Caco-2 (cell line): ENCODE results near the gene RNASE7. TPM values are rescaled to one million over a fixed set of nuclear protein-coding genes. Genes with fewer than 3 reads are reported as not detected.

Source experiments
- BruUV-seq: library from RNA; stranded (reverse); fragments of 400-500 nt; replicated peaks from 2 replicates; lab custom pipeline; 2021; lab: Mats Ljungman, UMichigan
- CTCF ChIA-PET: fragments of 300-600 bp; sonication (Branson Sonifier 250); formaldehyde crosslinking; loops from one replicate; lab custom pipeline; 2022; ENCODE audit warnings: antibody characterized with exemption; lab: Charles Lee
- POLR2A ChIA-PET: fragments of 300-600 bp; sonication (Branson Sonifier 250); formaldehyde crosslinking; loops from one replicate; lab custom pipeline; 2022; ENCODE audit warnings: antibody characterized with exemption; lab: Charles Lee
- DNase-seq, 2 experiments: peaks; one replicate each; pipeline versions ENCODE4 v3.0.0 to v3.0.0-alpha.2; 2020 to 2022
- H3K27me3 ChIP-seq: replicated peaks from 2 replicates; pipeline ENCODE4 v1.6.0; 2011; ENCODE audit warnings: low read length; ENCODE audit not compliant: control insufficient read depth, insufficient read depth
- H3K36me3 ChIP-seq: 2 replicates; pipeline ENCODE4 v1.5.1; 2011; ENCODE audit warnings: low read length; ENCODE audit not compliant: control insufficient read depth, insufficient read depth
- H3K4me1 ChIP-seq: fragments of 250-450 bp; sonication (Bioruptor Pico); 2 replicates; pipeline ENCODE4 v1.5.1; 2020; ENCODE audit warnings: mild to moderate bottlenecking
- H3K4me3 ChIP-seq: 2 replicates; pipeline ENCODE4 v1.5.1; 2011; ENCODE audit warnings: low read depth, mild to moderate bottlenecking, control low read depth, low read length
- H3K9me3 ChIP-seq: fragments of 250-450 bp; sonication (Bioruptor Pico); 2 replicates; pipeline ENCODE4 v1.5.1; 2020; ENCODE audit warnings: mild to moderate bottlenecking, moderate library complexity
- H3K27ac Mint-ChIP-seq: one replicate; pipeline ENCODE4 v1.8.0; 2022; ENCODE audit warnings: mixed read lengths; ENCODE audit not compliant: unreplicated experiment
- H3K27me3 Mint-ChIP-seq: one replicate; pipeline ENCODE4 v1.8.0; 2022; ENCODE audit warnings: mixed read lengths; ENCODE audit not compliant: insufficient read depth, unreplicated experiment
- H3K36me3 Mint-ChIP-seq: one replicate; pipeline ENCODE4 v1.8.0; 2022; ENCODE audit warnings: mild to moderate bottlenecking, mixed read lengths; ENCODE audit not compliant: insufficient read depth, unreplicated experiment
- H3K4me1 Mint-ChIP-seq: one replicate; pipeline ENCODE4 v1.8.0; 2022; ENCODE audit warnings: low read depth, mixed read lengths; ENCODE audit not compliant: unreplicated experiment
- H3K4me3 Mint-ChIP-seq: one replicate; pipeline ENCODE4 v1.8.0; 2022; ENCODE audit warnings: mild to moderate bottlenecking, moderate library complexity, mixed read lengths; ENCODE audit not compliant: unreplicated experiment
- H3K9me3 Mint-ChIP-seq: one replicate; pipeline ENCODE4 v1.8.0; 2022; ENCODE audit warnings: mixed read lengths; ENCODE audit not compliant: unreplicated experiment
- intact Hi-C: fragments of 100-400 bp; cut with micrococcal nuclease; formaldehyde crosslinking; loops from one replicate; pipeline ENCODE4 v1.10.0; 2022; ENCODE audit not compliant: unreplicated experiment
- total RNA-seq: library from RNA; stranded (reverse); gene quantifications from 2 replicates; pipeline ENCODE4 v1.2.3, GENCODE V29; 2022
- TF ChIP-seq, protein P1 (sequence below), 2 experiments: fragments of 200-600 bp in 1 of 2; IDR thresholded peaks; 1 replicate in 1 of 2; 2 replicates in 1 of 2; pipeline versions ENCODE4 v1.5.1 to v1.8.0; 2011 to 2022; ENCODE audit warnings: antibody characterized with exemption in 1 of 2, control low read depth in 1 of 2, inconsistent platforms in 1 of 2, low read depth in 1 of 2, low read length in 1 of 2, mild to moderate bottlenecking in 1 of 2, moderate library complexity in 1 of 2; ENCODE audit not compliant: insufficient read depth in 1 of 2, severe bottlenecking in 1 of 2, unreplicated experiment in 1 of 2

Gene RNASE7
- total RNA-seq, 1 experiment from 2014 or later, result not detected

DNA sequence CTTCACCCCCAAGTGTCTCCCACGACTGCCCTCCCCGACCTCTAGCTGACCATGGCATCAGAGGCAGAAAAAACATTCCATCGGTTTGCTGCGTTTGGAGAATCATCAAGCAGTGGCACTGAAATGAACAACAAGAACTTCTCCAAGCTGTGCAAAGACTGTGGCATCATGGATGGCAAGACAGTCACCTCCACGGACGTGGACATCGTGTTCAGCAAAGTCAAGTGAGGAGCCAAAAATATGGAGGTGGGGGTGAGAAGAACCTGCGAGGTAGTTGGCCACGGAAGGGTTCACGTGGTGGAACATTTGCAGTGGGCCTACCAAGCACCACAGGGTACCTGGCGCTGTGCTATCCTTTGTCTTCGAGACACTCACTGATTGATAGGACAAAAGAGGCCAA lies 11.6 kb upstream of the RNASE7 start:
- H3K36me3 ChIP-seq, result no peaks in the 10 kb centered on the region
- POLR2A ChIA-PET, result no interaction called here
- intact Hi-C loops, result no loop called here
- CTCF ChIA-PET, result no interaction called here
- Mint-ChIP-seq H3K27ac (no peak overlapping the region), H3K27me3 (no peaks in the 10 kb centered on the region), H3K4me3 (no peak overlapping the region), H3K36me3 (no peaks in the 10 kb centered on the region), H3K4me1 (peaks cover 7% of the 10 kb centered on the region), H3K9me3 (no peaks in the 10 kb centered on the region)
- no peak for DNase-seq
- BruUV-seq, result no TSS peak
- no peaks in the 10 kb centered on the region for H3K27me3 ChIP-seq
- peaks cover 9% of the 10 kb centered on the region; the same call in 1 of the 2 replicates for H3K4me1 ChIP-seq
- TF ChIP-seq, protein P1, sequence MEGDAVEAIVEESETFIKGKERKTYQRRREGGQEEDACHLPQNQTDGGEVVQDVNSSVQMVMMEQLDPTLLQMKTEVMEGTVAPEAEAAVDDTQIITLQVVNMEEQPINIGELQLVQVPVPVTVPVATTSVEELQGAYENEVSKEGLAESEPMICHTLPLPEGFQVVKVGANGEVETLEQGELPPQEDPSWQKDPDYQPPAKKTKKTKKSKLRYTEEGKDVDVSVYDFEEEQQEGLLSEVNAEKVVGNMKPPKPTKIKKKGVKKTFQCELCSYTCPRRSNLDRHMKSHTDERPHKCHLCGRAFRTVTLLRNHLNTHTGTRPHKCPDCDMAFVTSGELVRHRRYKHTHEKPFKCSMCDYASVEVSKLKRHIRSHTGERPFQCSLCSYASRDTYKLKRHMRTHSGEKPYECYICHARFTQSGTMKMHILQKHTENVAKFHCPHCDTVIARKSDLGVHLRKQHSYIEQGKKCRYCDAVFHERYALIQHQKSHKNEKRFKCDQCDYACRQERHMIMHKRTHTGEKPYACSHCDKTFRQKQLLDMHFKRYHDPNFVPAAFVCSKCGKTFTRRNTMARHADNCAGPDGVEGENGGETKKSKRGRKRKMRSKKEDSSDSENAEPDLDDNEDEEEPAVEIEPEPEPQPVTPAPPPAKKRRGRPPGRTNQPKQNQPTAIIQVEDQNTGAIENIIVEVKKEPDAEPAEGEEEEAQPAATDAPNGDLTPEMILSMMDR (IDR thresholded peaks at IDR 0.05; ENCODE audit: insufficient read depth in 1 of 2, low read depth in 1 of 2, low read length in 1 of 2, severe bottlenecking in 1 of 2, unreplicated experiment in 1 of 2), result no peak
- no peaks in the 10 kb centered on the region for H3K9me3 ChIP-seq
- H3K4me3 ChIP-seq, result no peak overlapping the region

DNA sequence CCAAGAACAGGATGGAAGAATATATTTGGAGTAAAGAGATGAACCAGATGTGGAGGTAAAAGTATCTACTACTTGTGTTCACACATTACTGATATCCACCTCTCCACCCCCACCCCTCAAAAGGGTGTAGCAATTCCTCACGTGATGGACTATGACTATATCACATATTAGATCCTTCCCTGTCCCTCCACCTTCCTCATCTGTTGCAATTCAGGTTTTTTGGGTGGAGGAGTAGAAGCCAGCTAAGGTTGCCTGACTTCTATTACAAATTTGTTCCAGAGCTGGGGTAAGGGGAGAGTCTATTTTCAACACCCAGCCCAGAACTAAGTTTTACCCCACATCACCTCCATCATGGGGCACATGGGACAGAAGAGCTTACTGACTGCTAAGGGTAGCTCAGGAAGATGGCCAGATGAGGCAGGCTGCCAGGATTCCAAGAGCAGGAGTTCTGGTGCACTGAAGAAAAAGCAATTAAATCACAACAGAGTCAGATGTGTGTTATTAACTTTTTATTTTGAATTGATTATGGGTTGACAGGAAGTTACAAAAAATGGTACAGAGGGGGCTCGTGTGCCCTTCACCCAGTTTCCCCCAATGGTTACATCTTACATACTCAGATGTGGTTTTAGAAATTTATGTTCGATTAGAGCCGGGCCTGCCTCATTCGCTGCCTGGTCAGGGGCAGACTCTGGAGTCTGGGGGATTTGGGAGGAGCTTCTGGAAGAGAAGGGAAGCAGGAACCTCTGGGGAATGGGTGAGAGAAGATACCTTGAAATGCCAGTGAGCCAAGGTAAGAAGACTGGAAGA lies 9.6 kb upstream of the RNASE7 start:
- intact Hi-C loops, result no loop called here
- H3K4me3 ChIP-seq, result no peak overlapping the region
- H3K36me3 Mint-ChIP-seq, result no peaks in the 10 kb centered on the region

DNA sequence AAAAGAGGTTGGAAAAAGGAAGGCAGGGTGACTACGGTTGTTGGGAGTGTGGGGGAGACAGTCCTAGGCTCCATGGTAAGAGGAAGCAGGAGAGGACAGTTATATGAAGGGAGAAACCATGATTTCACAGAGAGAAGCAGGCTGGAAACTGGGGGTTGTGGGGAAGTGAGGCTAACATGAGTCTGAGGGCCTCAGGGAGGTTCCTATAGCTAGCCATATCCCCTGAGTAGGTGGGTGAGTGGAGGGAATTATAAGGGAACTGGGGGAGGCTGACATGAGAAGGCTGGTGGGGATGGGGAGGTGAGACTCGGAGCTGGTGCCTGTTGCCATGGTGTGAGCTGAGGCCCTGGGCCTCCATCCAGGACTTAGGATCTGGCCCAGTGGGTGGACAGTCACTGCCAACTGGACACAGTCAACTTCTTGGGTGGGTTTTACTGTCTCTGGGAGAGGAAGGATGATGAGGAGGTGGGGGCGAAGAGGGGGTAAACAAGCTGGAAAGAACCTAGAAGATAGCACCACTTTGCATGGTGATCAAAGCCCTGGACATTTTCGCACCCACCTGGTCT lies 8.9 kb upstream of the RNASE7 start:
- Mint-ChIP-seq H3K4me1 (peaks cover 5% of the 10 kb centered on the region), H3K9me3 (no peaks in the 10 kb centered on the region), H3K27ac (no peak overlapping the region), H3K27me3 (no peaks in the 10 kb centered on the region), H3K36me3 (no peaks in the 10 kb centered on the region), H3K4me3 (no peak overlapping the region)
- Histone ChIP-seq H3K9me3 (no peaks in the 10 kb centered on the region), H3K4me3 (no peak overlapping the region), H3K36me3 (no peaks in the 10 kb centered on the region), H3K27me3 (no peaks in the 10 kb centered on the region), H3K4me1 (peaks cover 6% of the 10 kb centered on the region)
- no TSS peak for BruUV-seq
- intact Hi-C loops, result no loop called here
- TF ChIP-seq, protein P1 (IDR thresholded peaks at IDR 0.05; ENCODE audit: insufficient read depth in 1 of 2, low read depth in 1 of 2, low read length in 1 of 2, severe bottlenecking in 1 of 2, unreplicated experiment in 1 of 2), result no peak
- DNase-seq, result no peak
- CTCF ChIA-PET, result interaction anchor here (0.5 to 1.5 kb wide), 3 partner anchors 18 to 213 kb away, joined by 3 to 8 read pairs (median 3); no protein-coding TSS in a partner anchor
- POLR2A ChIA-PET, result no interaction called here

More for the DNA sequence above, 9.6 kb upstream of the RNASE7 start:
- TF ChIP-seq, protein P1 (IDR thresholded peaks at IDR 0.05; ENCODE audit: insufficient read depth in 1 of 2, low read depth in 1 of 2, low read length in 1 of 2, severe bottlenecking in 1 of 2, unreplicated experiment in 1 of 2), result no peak
- no peaks in the 10 kb centered on the region for H3K27me3 Mint-ChIP-seq
- no peaks in the 10 kb centered on the region for H3K4me1 Mint-ChIP-seq
- no peaks in the 10 kb centered on the region; the same call in 1 of the 2 replicates for H3K4me1 ChIP-seq
- DNase-seq, result no peak
- no peaks in the 10 kb centered on the region for H3K36me3 ChIP-seq
- no peaks in the 10 kb centered on the region for H3K9me3 ChIP-seq
- ChIA-PET POLR2A (interaction anchor here (0.5 kb wide), 1 partner anchor 517 kb away, joined by 3 read pairs; no protein-coding TSS in a partner anchor), CTCF (interaction anchor here (1.3 to 1.5 kb wide), 2 partner anchors 8 to 18 kb away, joined by 4 to 8 read pairs; no protein-coding TSS in a partner anchor)
- no peaks in the 10 kb centered on the region for H3K9me3 Mint-ChIP-seq
- no peak overlapping the region for H3K27ac Mint-ChIP-seq
- no TSS peak for BruUV-seq
- no peaks in the 10 kb centered on the region for H3K27me3 ChIP-seq
- no peak overlapping the region for H3K4me3 Mint-ChIP-seq
